ENCODE results near the gene USP49.

- TF ChIP-seq CTCF (IDR thresholded peaks at IDR 0.05 in 2 of 3, conservative IDR thresholded peaks at IDR 0.05 in 1 of 3; ENCODE audit: control insufficient read depth in 2 of 3, extremely low read depth in 1 of 3, insufficient read depth in 1 of 3, low read depth in 3 of 3, low read length in 3 of 3) = peak; percentile 48 to 51 (median 48)
- TF ChIP-seq PRDM15 (CRISPR knock-in tag; IDR thresholded peaks at IDR 0.05) = no peak
- no peak for TF ChIP-seq SPI1 (IDR thresholded peaks at IDR 0.05; ENCODE audit: borderline replicate concordance, insufficient read depth, low read depth, low read length)
- TF ChIP-seq SIN3A (IDR thresholded peaks at IDR 0.05; ENCODE audit: low read depth, low read length) = no peak
- no peak for TF ChIP-seq E4F1 (IDR thresholded peaks at IDR 0.05; ENCODE audit: borderline replicate concordance, partially characterized antibody)
- TF ChIP-seq FOXM1 (IDR thresholded peaks at IDR 0.05; ENCODE audit: low read depth, low read length) = no peak
- TF ChIP-seq RELA (IDR thresholded peaks at IDR 0.05; ENCODE audit: borderline replicate concordance, partially characterized antibody) = no peak
- TF ChIP-seq SP1 (IDR thresholded peaks at IDR 0.05; ENCODE audit: low read depth, low read length) = no peak
- TF ChIP-seq MYC (IDR thresholded peaks at IDR 0.05; ENCODE audit: insufficient read depth, insufficient read length, insufficient replicate concordance, low read length, severe bottlenecking) = no peak
- no peak for TF ChIP-seq ZBTB4 (CRISPR knock-in tag; IDR thresholded peaks at IDR 0.05)
- no peak for TF ChIP-seq NFYB (IDR thresholded peaks at IDR 0.05; ENCODE audit: insufficient read depth, low read depth, low read length)
- no peak for TF ChIP-seq EZH2 (IDR thresholded peaks at IDR 0.05; ENCODE audit: borderline replicate concordance, control insufficient read depth, low read depth, low read length)
- TF ChIP-seq EP300 (IDR thresholded peaks at IDR 0.05; ENCODE audit: borderline replicate concordance in 1 of 2, control insufficient read depth in 1 of 2, low read depth in 2 of 2, low read length in 2 of 2) = no peak
Observed at GRCh38 chr6:41901882-41902519, 6.8 kb upstream of the USP49 start.

Data from GM12878 (cell line).